ENCODE results near the gene TRIML1.
"Not testable (repeated sequence)": the region's sequence is repeated elsewhere in the genome, so short reads cannot be mapped to it uniquely, and the experiment has no call there.

The TRIML1 gene

DNA sequence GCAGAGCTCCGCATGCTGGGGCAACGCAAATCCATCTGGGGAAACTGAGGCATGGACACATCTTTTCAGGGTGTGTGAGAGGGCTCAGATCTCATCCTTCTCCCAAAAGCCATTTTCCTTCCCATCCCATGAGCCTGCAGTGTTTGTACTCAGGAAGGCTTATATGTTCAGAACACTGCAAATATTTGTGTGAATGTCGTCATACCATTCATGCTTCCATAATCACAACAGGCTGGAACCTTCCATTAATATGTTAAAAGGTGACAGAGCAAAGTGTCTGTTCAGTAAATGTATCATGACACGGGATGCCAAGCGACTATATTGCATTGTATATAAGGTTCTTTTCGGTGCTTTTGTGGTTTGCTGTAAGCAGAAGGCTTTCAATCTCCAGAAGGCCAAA lies 8.5 kb downstream of the TRIML1 start:
- H2BK12ac ChIP-seq (ENCODE audit: low read length) = no peak overlapping the region
- H3K79me1 ChIP-seq (ENCODE audit: low read length) = peaks cover 8% of the 10 kb centered on the region
- H2BK5ac ChIP-seq (ENCODE audit: low read depth, low read length, poor library complexity) = peak overlapping the region; percentile 15
- no peak overlapping the region for H4K8ac ChIP-seq (ENCODE audit: low read depth, low read length)
- H3K79me2 ChIP-seq (ENCODE audit: control insufficient read depth, insufficient read depth, low read length, poor library complexity) = no peaks in the 10 kb centered on the region
- peak overlapping the region; percentile 39 for H4K91ac ChIP-seq (ENCODE audit: low read depth, low read length)
- no peak overlapping the region for H2BK120ac ChIP-seq (ENCODE audit: insufficient read depth, low read length, poor library complexity)
- DNase-seq = peak in 1 of 2 donors; percentile 57
- H3K4me2 ChIP-seq (ENCODE audit: low read length) = no peak overlapping the region
- H3K18ac ChIP-seq (ENCODE audit: low read length) = no peak overlapping the region
- H3K27ac ChIP-seq (ENCODE audit: low read depth, low read length) = no peak overlapping the region
- no CpG with 5 or more reads among the region's 6 CpGs for WGBS (ENCODE audit: extremely low coverage, insufficient coverage, insufficient read length)
- no peak overlapping the region for H3K9ac ChIP-seq (ENCODE audit: low read length)
- H3K9me3 ChIP-seq (ENCODE audit: insufficient read depth, low read depth, low read length) = no peaks in the 10 kb centered on the region
- no peak overlapping the region for H3K4ac ChIP-seq (ENCODE audit: low read depth, low read length)
- no peak overlapping the region for H3K14ac ChIP-seq (ENCODE audit: low read length)
- no peaks in the 10 kb centered on the region for H3K27me3 ChIP-seq (ENCODE audit: insufficient read depth, low read length)
- no peaks in the 10 kb centered on the region for H3K36me3 ChIP-seq (ENCODE audit: control insufficient read depth in 1 of 2, insufficient read depth in 2 of 2, low read length in 2 of 2)
- H3K23ac ChIP-seq (ENCODE audit: low read length) = no peak overlapping the region
- H4K12ac ChIP-seq (ENCODE audit: low read depth, low read length) = no peak overlapping the region
- H3K4me1 ChIP-seq (ENCODE audit: control insufficient read depth in 1 of 2, insufficient read depth in 2 of 2, low read length in 2 of 2) = peaks cover 11 to 15% of the 10 kb centered on the region in 2 experiments
- no peak overlapping the region for H2AFZ ChIP-seq (ENCODE audit: insufficient read depth, low read length, poor library complexity)
- H3K4me3 ChIP-seq (ENCODE audit: low read depth, low read length) = no peak overlapping the region
- H2AK5ac ChIP-seq (ENCODE audit: low read length) = no peak overlapping the region

DNA sequence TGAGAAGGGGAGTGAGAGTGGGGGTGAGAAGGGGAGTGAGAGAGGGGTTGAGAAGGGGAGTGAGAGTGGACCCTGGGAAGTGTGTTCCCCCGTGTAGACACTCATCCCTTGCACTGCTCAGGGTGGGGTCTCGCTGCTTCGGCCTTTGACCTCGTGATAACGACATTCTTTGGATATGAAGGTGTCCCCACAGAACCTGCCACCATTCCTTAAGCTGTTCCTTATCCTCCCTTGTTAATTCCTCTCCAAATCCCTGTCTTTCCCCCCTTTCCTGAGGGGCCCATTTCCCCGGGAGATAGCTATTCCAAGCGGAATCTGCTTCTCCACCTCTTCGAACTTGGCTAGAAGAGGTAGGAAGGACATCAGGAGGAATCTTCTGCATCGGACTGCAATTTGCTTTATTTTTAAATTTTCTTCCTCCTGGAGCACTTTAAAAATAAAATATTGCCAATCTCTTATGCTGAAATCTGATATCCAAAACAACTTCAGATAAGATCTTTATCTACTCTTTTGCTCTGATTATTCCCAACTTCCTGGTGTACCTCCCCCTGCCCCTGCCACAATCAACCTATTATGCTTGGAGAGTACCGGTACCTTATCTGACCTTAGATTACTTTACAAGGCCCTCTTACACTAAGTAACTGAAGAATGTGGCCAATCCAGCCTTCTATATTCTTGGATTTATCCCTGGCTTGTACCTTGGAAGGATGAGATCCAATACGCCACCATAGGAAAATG lies 15.6 kb downstream of the TRIML1 start:
- no peak overlapping the region for H2BK120ac ChIP-seq (ENCODE audit: insufficient read depth, low read length, poor library complexity)
- H3K4me3 ChIP-seq (ENCODE audit: low read depth, low read length) = no peak overlapping the region
- H3K9me3 ChIP-seq (ENCODE audit: insufficient read depth, low read depth, low read length) = peaks cover 2% of the 10 kb centered on the region
- no peak overlapping the region for H3K4me2 ChIP-seq (ENCODE audit: low read length)
- no peak overlapping the region for H3K14ac ChIP-seq (ENCODE audit: low read length)
- no peak overlapping the region for H3K9ac ChIP-seq (ENCODE audit: low read length)
- H3K23ac ChIP-seq (ENCODE audit: low read length) = no peak overlapping the region
- H2AFZ ChIP-seq (ENCODE audit: insufficient read depth, low read length, poor library complexity) = no peak overlapping the region
- no peak overlapping the region for H4K91ac ChIP-seq (ENCODE audit: low read depth, low read length)
- no CpG with 5 or more reads among the region's 11 CpGs for WGBS (ENCODE audit: extremely low coverage, insufficient coverage, insufficient read length)
- H3K4ac ChIP-seq (ENCODE audit: low read depth, low read length) = no peak overlapping the region
- no peaks in the 10 kb centered on the region for H3K36me3 ChIP-seq (ENCODE audit: control insufficient read depth in 1 of 2, insufficient read depth in 2 of 2, low read length in 2 of 2)
- H3K79me1 ChIP-seq (ENCODE audit: low read length) = peaks cover 1% of the 10 kb centered on the region
- H3K27me3 ChIP-seq (ENCODE audit: insufficient read depth, low read length) = no peaks in the 10 kb centered on the region
- no peak overlapping the region for H2BK5ac ChIP-seq (ENCODE audit: low read depth, low read length, poor library complexity)
- no peak overlapping the region for H3K18ac ChIP-seq (ENCODE audit: low read length)
- no peak overlapping the region for H2AK5ac ChIP-seq (ENCODE audit: low read length)
- DNase-seq = peak in 1 of 2 donors; percentile 39
- no peak overlapping the region for H3K27ac ChIP-seq (ENCODE audit: low read depth, low read length)
- H3K4me1 ChIP-seq (ENCODE audit: control insufficient read depth in 1 of 2, insufficient read depth in 2 of 2, low read length in 2 of 2) = no peaks in the 10 kb centered on the region
- H2BK12ac ChIP-seq (ENCODE audit: low read length) = no peak overlapping the region
- no peak overlapping the region for H4K12ac ChIP-seq (ENCODE audit: low read depth, low read length)
- no peaks in the 10 kb centered on the region for H3K79me2 ChIP-seq (ENCODE audit: control insufficient read depth, insufficient read depth, low read length, poor library complexity)
- no peak overlapping the region for H4K8ac ChIP-seq (ENCODE audit: low read depth, low read length)

DNA sequence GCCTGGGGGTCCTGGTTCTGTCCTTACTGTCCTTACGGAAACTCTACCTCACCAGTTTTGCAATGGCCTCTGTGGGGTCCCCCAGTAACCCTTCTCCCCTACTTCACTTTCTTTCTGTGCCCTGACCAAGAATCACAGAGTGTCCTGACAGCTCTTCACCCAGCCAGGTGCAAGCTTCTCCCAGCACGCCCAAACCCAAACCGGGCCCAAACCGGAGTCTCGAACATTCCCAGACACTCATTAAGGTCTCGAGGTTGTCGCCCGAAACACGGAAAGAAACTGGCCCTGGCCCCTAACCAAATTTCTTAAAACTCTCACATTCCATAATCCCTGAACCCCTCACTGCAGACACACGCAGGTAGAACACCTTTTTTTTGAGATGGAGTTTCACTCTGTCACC lies 19.1 kb downstream of the TRIML1 start:
- Histone ChIP-seq H3K36me3 (ENCODE audit: control insufficient read depth in 1 of 2, insufficient read depth in 2 of 2, low read length in 2 of 2) (no peaks in the 10 kb centered on the region), H2BK120ac (ENCODE audit: insufficient read depth, low read length, poor library complexity) (no peak overlapping the region), H3K27ac (ENCODE audit: low read depth, low read length) (no peak overlapping the region), H4K12ac (ENCODE audit: low read depth, low read length) (no peak overlapping the region), H3K18ac (ENCODE audit: low read length) (no peak overlapping the region), H3K4ac (ENCODE audit: low read depth, low read length) (no peak overlapping the region), H3K79me1 (ENCODE audit: low read length) (peaks cover 2% of the 10 kb centered on the region), H2AFZ (ENCODE audit: insufficient read depth, low read length, poor library complexity) (no peak overlapping the region), H3K4me1 (ENCODE audit: control insufficient read depth in 1 of 2, insufficient read depth in 2 of 2, low read length in 2 of 2) (peaks cover 7 to 9% of the 10 kb centered on the region in 2 experiments), H2AK5ac (ENCODE audit: low read length) (no peak overlapping the region), H2BK12ac (ENCODE audit: low read length) (no peak overlapping the region), H3K4me3 (ENCODE audit: low read depth, low read length) (no peak overlapping the region), H4K91ac (ENCODE audit: low read depth, low read length) (no peak overlapping the region), H2BK5ac (ENCODE audit: low read depth, low read length, poor library complexity) (no peak overlapping the region), H3K14ac (ENCODE audit: low read length) (no peak overlapping the region), H4K8ac (ENCODE audit: low read depth, low read length) (no peak overlapping the region), H3K27me3 (ENCODE audit: insufficient read depth, low read length) (no peaks in the 10 kb centered on the region), H3K9ac (ENCODE audit: low read length) (no peak overlapping the region), H3K4me2 (ENCODE audit: low read length) (no peak overlapping the region), H3K79me2 (ENCODE audit: control insufficient read depth, insufficient read depth, low read length, poor library complexity) (no peaks in the 10 kb centered on the region), H3K23ac (ENCODE audit: low read length) (no peak overlapping the region), H3K9me3 (ENCODE audit: insufficient read depth, low read depth, low read length) (peaks cover 2% of the 10 kb centered on the region)
- no peak for DNase-seq
- no CpG with 5 or more reads among the region's 10 CpGs for WGBS (ENCODE audit: extremely low coverage, insufficient coverage, insufficient read length)

DNA sequence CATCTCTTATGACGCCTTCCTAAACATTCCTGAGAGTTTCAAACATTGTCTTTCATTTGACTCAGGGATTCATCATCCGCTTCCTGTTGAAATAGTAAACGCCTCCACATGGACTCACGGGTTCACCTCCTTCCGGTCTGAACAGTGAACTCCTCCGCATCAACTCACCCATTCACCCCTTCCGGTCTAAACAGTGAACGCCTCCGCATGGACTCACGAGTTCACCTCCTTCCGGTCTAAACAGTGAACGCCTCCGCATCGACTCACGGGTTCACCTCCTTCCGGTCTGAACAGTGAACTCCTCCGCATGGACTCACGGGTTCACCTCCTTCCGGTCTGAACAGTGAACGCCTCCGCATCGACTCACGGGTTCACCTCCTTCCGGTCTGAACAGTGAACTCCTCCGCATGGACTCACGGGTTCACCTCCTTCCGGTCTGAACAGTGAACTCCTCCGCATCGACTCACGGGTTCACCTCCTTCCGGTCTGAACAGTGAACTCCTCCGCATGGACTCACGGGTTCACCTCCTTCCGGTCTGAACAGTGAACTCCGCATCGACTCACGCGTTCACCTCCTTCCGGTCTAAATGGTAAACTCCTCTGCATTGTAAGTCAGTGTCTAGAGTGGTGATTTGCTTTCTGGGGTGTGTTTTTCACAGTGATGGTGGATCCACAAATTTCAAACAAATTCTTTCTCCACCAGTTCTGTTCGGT lies 20.4 kb downstream of the TRIML1 start:
- H3K18ac ChIP-seq (ENCODE audit: low read length); H3K27me3 ChIP-seq (ENCODE audit: insufficient read depth, low read length); H3K4me3 ChIP-seq (ENCODE audit: low read depth, low read length); H3K79me2 ChIP-seq (ENCODE audit: control insufficient read depth, insufficient read depth, low read length, poor library complexity); H4K8ac ChIP-seq (ENCODE audit: low read depth, low read length); H3K4ac ChIP-seq (ENCODE audit: low read depth, low read length); H4K12ac ChIP-seq (ENCODE audit: low read depth, low read length); H3K9ac ChIP-seq (ENCODE audit: low read length); H2AFZ ChIP-seq (ENCODE audit: insufficient read depth, low read length, poor library complexity); H3K4me1 ChIP-seq (ENCODE audit: control insufficient read depth in 1 of 2, insufficient read depth in 2 of 2, low read length in 2 of 2); H3K4me2 ChIP-seq (ENCODE audit: low read length); H3K9me3 ChIP-seq (ENCODE audit: insufficient read depth, low read depth, low read length); H3K23ac ChIP-seq (ENCODE audit: low read length); H3K36me3 ChIP-seq (ENCODE audit: control insufficient read depth in 1 of 2, insufficient read depth in 2 of 2, low read length in 2 of 2); H3K79me1 ChIP-seq (ENCODE audit: low read length): not testable (repeated sequence)
- peak; percentile 83 to 94 for DNase-seq
- H2BK120ac ChIP-seq (ENCODE audit: insufficient read depth, low read length, poor library complexity) = peak overlapping the region; percentile 13
- H3K14ac ChIP-seq (ENCODE audit: low read length) = peak overlapping the region; percentile 6
- peak overlapping the region; percentile 58 for H2BK12ac ChIP-seq (ENCODE audit: low read length)
- H4K91ac ChIP-seq (ENCODE audit: low read depth, low read length) = peak overlapping the region; percentile 16
- peak overlapping the region; percentile 7 for H2AK5ac ChIP-seq (ENCODE audit: low read length)
- peak overlapping the region; percentile 18 for H3K27ac ChIP-seq (ENCODE audit: low read depth, low read length)
- peak overlapping the region; percentile 10 for H2BK5ac ChIP-seq (ENCODE audit: low read depth, low read length, poor library complexity)
- WGBS (ENCODE audit: extremely low coverage, insufficient coverage, insufficient read length) = no CpG with 5 or more reads among the region's 40 CpGs
